ENCODE measurements around the gene LRRC51.
"Not testable (repeated sequence)": the region's sequence is repeated elsewhere in the genome, so short reads cannot be mapped to it uniquely, and the experiment has no call there.

The LRRC51 gene

GRCh38 chr11:72132646-72133045, 52.0 kb downstream of the LRRC51 start:
- no peaks in the 10 kb centered on the region for H3K27me3 ChIP-seq (replicated peaks; ENCODE audit: control insufficient read depth, insufficient read depth, low read length)
- DNase-seq (ENCODE audit: extremely low read depth, insufficient read length) = no peak
- TF ChIP-seq CTCF (IDR thresholded peaks at IDR 0.05; ENCODE audit: insufficient read depth, low read length, poor library complexity, severe bottlenecking) = no peak
- H3K36me3 ChIP-seq (ENCODE audit: control insufficient read depth, insufficient read depth, low read length) = no peaks in the 10 kb centered on the region
- H3K4me3 ChIP-seq (replicated peaks; ENCODE audit: low read depth, low read length) = no peak overlapping the region

DNA sequence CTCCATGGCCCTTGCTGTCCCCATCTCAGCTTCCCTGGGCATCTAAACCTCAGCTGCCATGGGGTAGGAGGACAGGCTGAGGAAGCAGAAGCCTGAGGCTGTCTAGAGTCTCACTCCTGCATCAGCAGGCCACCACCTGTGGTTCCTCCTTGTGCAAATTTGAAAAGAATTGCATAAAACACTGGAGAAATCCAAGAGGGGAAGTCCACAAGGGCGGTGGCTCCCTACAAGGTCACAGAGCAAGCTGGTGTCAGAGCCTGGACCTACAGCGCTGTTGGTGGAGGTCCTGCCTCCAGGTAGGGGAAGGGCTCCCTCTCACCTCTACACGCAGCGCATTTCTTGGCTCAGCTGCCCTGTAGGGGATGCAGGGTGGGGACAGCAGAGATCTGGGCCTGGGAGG, 54.8 kb downstream of the LRRC51 start, which contains the start of gene FOLR3:
Gene FOLR3 (plus strand): TSS at position 253 of the 400 bp plus-strand sequence. CDS start 228 bp downstream, outside the sequence.
- not testable (repeated sequence) for H3K27me3 ChIP-seq (replicated peaks; ENCODE audit: control insufficient read depth, insufficient read depth, low read length); DNase-seq (ENCODE audit: extremely low read depth, insufficient read length); H3K4me3 ChIP-seq (replicated peaks; ENCODE audit: low read depth, low read length); H3K36me3 ChIP-seq (ENCODE audit: control insufficient read depth, insufficient read depth, low read length)

DNA sequence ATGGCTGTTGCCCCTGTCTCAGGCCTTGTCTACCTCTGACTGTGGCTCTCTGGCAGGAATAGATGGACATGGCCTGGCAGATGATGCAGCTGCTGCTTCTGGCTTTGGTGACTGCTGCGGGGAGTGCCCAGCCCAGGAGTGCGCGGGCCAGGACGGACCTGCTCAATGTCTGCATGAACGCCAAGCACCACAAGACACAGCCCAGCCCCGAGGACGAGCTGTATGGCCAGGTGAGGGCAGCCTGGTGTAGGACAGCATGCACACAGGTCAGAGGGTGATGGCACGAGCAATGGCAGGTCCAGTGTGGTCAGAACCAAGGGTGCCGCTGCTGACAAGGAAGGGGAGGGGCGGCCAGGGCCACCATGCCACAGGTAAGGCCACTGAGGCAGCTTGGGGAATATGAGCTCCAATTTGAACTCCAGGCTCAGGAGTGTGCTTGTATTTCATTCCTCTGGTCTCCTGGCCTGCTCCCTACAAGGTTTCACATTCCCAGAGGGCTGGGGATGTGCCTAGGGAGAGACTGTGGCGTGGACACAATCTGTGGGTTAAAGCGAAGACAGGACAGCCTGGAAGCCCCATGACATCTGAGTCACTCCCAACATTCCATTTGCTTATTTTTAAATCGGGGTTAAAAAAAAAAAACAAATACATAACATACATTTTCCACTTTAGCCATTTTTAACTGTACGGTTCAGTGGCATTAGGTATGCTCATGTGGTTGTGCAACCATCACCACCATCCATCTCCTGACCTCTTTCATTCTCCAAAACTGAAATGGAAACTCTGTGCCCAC, 55.4 kb downstream of the LRRC51 start:
- no peaks in the 10 kb centered on the region for H3K36me3 ChIP-seq (ENCODE audit: control insufficient read depth, insufficient read depth, low read length)
- no peak overlapping the region for H3K4me3 ChIP-seq (replicated peaks; ENCODE audit: low read depth, low read length)
- no peak for TF ChIP-seq CTCF (IDR thresholded peaks at IDR 0.05; ENCODE audit: insufficient read depth, low read length, poor library complexity, severe bottlenecking)
- no peak for DNase-seq (ENCODE audit: extremely low read depth, insufficient read length)
- no peaks in the 10 kb centered on the region for H3K27me3 ChIP-seq (replicated peaks; ENCODE audit: control insufficient read depth, insufficient read depth, low read length)

- Histone ChIP-seq H3K4me3 (replicated peaks; ENCODE audit: low read depth, low read length) (no peak overlapping the region), H3K36me3 (ENCODE audit: control insufficient read depth, insufficient read depth, low read length) (no peaks in the 10 kb centered on the region), H3K27me3 (replicated peaks; ENCODE audit: control insufficient read depth, insufficient read depth, low read length) (no peaks in the 10 kb centered on the region)
- no peak for DNase-seq (ENCODE audit: extremely low read depth, insufficient read length)
- TF ChIP-seq CTCF (IDR thresholded peaks at IDR 0.05; ENCODE audit: insufficient read depth, low read length, poor library complexity, severe bottlenecking) = no peak
These were observed 56.1 kb downstream of the LRRC51 start for GRCh38 chr11:72136684-72137262.

- H3K27me3 ChIP-seq (replicated peaks; ENCODE audit: control insufficient read depth, insufficient read depth, low read length) = no peaks in the 10 kb centered on the region
- no peak for DNase-seq (ENCODE audit: extremely low read depth, insufficient read length)
- no peaks in the 10 kb centered on the region for H3K36me3 ChIP-seq (ENCODE audit: control insufficient read depth, insufficient read depth, low read length)
- H3K4me3 ChIP-seq (replicated peaks; ENCODE audit: low read depth, low read length) = no peak overlapping the region
- TF ChIP-seq CTCF (IDR thresholded peaks at IDR 0.05; ENCODE audit: insufficient read depth, low read length, poor library complexity, severe bottlenecking) = no peak
These were observed 58.3 kb downstream of the LRRC51 start for GRCh38 chr11:72138821-72139390.

DNA sequence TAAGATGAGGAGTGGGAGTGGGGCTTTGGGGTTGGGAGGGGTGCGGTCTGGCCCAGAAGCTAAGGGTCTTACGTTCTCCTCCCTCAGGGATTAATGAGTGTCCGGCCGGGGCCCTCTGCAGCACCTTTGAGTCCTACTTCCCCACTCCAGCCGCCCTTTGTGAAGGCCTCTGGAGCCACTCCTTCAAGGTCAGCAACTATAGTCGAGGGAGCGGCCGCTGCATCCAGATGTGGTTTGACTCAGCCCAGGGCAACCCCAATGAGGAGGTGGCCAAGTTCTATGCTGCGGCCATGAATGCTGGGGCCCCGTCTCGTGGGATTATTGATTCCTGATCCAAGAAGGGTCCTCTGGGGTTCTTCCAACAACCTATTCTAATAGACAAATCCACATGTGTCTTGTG, 58.9 kb downstream of the LRRC51 start:
- Histone ChIP-seq H3K36me3 (ENCODE audit: control insufficient read depth, insufficient read depth, low read length) (no peaks in the 10 kb centered on the region), H3K4me3 (replicated peaks; ENCODE audit: low read depth, low read length) (no peak overlapping the region)
- TF ChIP-seq CTCF (IDR thresholded peaks at IDR 0.05; ENCODE audit: insufficient read depth, low read length, poor library complexity, severe bottlenecking) = no peak

More for the DNA sequence above, 58.9 kb downstream of the LRRC51 start:
- no peak for DNase-seq (ENCODE audit: extremely low read depth, insufficient read length)
- H3K27me3 ChIP-seq (replicated peaks; ENCODE audit: control insufficient read depth, insufficient read depth, low read length) = no peaks in the 10 kb centered on the region

All from GM06990 (cell line).